ENCODE data around the gene CMTM6. TPM values are rescaled to one million over a fixed set of nuclear protein-coding genes. Genes with fewer than 3 reads are reported as not detected.

Gene CMTM6
- total and polyA plus RNA-seq, 2 of the 8 experiments (the other 6 are each of a cell fraction or from before 2014, with no cell fraction given) = 24.0 to 51.5 TPM

- CTCF ChIA-PET (ENCODE audit: partially characterized antibody) = interaction anchor here (0.6 to 0.8 kb wide), 2 partner anchors 147 to 176 kb away, joined by 3 read pairs; no protein-coding TSS in a partner anchor
- no peak overlapping the region for H3K27ac ChIP-seq (ENCODE audit: low read depth, low read length)
- H3K23ac ChIP-seq (ENCODE audit: insufficient read length) = no peak overlapping the region
- POLR2A ChIA-PET (ENCODE audit: partially characterized antibody) = interaction anchor here (1.1 kb wide), 1 partner anchor 75 kb away, joined by 3 read pairs; the partner anchor contains the start of gene DYNC1LI1
- H4K91ac ChIP-seq (replicated peaks; ENCODE audit: insufficient read length, low read length) = no peak overlapping the region
- peaks cover 0 to 5% of the 10 kb centered on the region in 2 experiments for H4K20me1 ChIP-seq (replicated peaks in 1 of 2; ENCODE audit: control insufficient read depth in 1 of 2, insufficient read depth in 2 of 2, low read length in 2 of 2)
- H2BK5ac ChIP-seq (ENCODE audit: low read depth, low read length) = no peak overlapping the region
- H3K9ac ChIP-seq (replicated peaks in 1 of 4; ENCODE audit: extremely low read depth in 1 of 4, low read depth in 3 of 4, low read length in 3 of 4) = no peak overlapping the region
- H3K36me3 ChIP-seq (ENCODE audit: control insufficient read depth in 2 of 4, insufficient read depth in 4 of 4, low read length in 3 of 4) = peaks cover 0 to 4% (median 0%) of the 10 kb centered on the region in 4 experiments; a peak in 1 of 8 replicates
- no peak for FAIRE-seq
- TF ChIP-seq SP4 (IDR thresholded peaks at IDR 0.05; ENCODE audit: low read length) = no peak
- no peak for TF ChIP-seq RXRA (IDR thresholded peaks at IDR 0.05; ENCODE audit: insufficient read depth, low read depth, low read length)
- TF ChIP-seq EZH2 (IDR thresholded peaks at IDR 0.05; ENCODE audit: low read depth, low read length, severe bottlenecking) = no peak
- no peak for TF ChIP-seq KDM1A (IDR thresholded peaks at IDR 0.05; ENCODE audit: borderline replicate concordance, low read length)
- no peak overlapping the region for H2BK15ac ChIP-seq (ENCODE audit: low read length)
- no peak overlapping the region for H2BK120ac ChIP-seq (replicated peaks; ENCODE audit: low read depth, low read length)
- no peak overlapping the region for H4K8ac ChIP-seq (ENCODE audit: extremely low read depth, insufficient read depth, low read length)
- no peak overlapping the region for H2BK20ac ChIP-seq (ENCODE audit: low read length)
- no peaks in the 10 kb centered on the region for H3K27me3 ChIP-seq (replicated peaks in 1 of 4; ENCODE audit: control insufficient read depth in 3 of 4, extremely low read depth in 1 of 4, insufficient read depth in 3 of 4, low read length in 3 of 4)
- no peak overlapping the region for H3K4me2 ChIP-seq (ENCODE audit: insufficient read depth in 1 of 2, low read depth in 2 of 2, low read length in 2 of 2)
- H4K5ac ChIP-seq (ENCODE audit: insufficient read length, low read depth, low read length) = no peak overlapping the region
- H3K9me3 ChIP-seq (ENCODE audit: insufficient read depth in 2 of 2, low read depth in 1 of 2, low read length in 1 of 2) = no peaks in the 10 kb centered on the region
- no peak for DNase-seq (ENCODE audit: low read depth in 1 of 2, low spot score in 2 of 2)
- no peaks in the 10 kb centered on the region; the same call in 1 of the 2 replicates for H3K79me1 ChIP-seq (ENCODE audit: low read depth, low read length)
- H2AK5ac ChIP-seq (ENCODE audit: low read depth, low read length) = no peak overlapping the region
- H3K14ac ChIP-seq (ENCODE audit: insufficient read length) = no peak overlapping the region
- H3K18ac ChIP-seq (ENCODE audit: extremely low read depth, low read length) = no peak overlapping the region
- H3K4ac ChIP-seq (replicated peaks; ENCODE audit: insufficient read length, low read depth, low read length) = no peak overlapping the region
- H2AFZ ChIP-seq (ENCODE audit: low read length) = no peak overlapping the region
- H3K4me3 ChIP-seq (ENCODE audit: extremely low read depth in 1 of 4, insufficient read depth in 2 of 4, low read depth in 3 of 4, low read length in 4 of 4) = no peak overlapping the region
- H2BK12ac ChIP-seq (ENCODE audit: low read depth, low read length) = no peak overlapping the region
- no peaks in the 10 kb centered on the region for H3K4me1 ChIP-seq (replicated peaks in 1 of 4; ENCODE audit: control insufficient read depth in 3 of 4, insufficient read depth in 4 of 4, low read length in 3 of 4)
- peaks cover 0 to 50% of the 10 kb centered on the region in 2 experiments; a peak in 2 of 4 replicates for H3K79me2 ChIP-seq (ENCODE audit: control insufficient read depth in 1 of 2, insufficient read depth in 2 of 2, low read length in 2 of 2)
- H3K56ac ChIP-seq (replicated peaks; ENCODE audit: insufficient read length, low read depth, low read length) = no peak overlapping the region
- H3K23me2 ChIP-seq (ENCODE audit: low read depth, low read length) = no peaks in the 10 kb centered on the region
These were observed 7.6 kb downstream of the CMTM6 start for GRCh38 chr3:32495085-32495484.

All from H1 (cell line).